Choroid plexus epithelial cell (primary cell): ENCODE data around the gene MSANTD1.

Experiments used
- DNase-seq: peaks from one replicate; pipeline ENCODE4 v3.0.0-alpha.2; 2010; ENCODE audit warnings: low read depth
- H3K4me3 ChIP-seq: 2 replicates; pipeline ENCODE4 v1.5.1; 2011; ENCODE audit warnings: low read depth, mild to moderate bottlenecking, control low read depth, low read length, moderate library complexity
- CTCF ChIP-seq: conservative IDR thresholded peaks from 2 replicates; pipeline ENCODE4 v1.5.1; 2011; ENCODE audit warnings: low read depth, mild to moderate bottlenecking, control low read depth, inconsistent platforms, low read length, moderate library complexity

MSANTD1 gene

DNA sequence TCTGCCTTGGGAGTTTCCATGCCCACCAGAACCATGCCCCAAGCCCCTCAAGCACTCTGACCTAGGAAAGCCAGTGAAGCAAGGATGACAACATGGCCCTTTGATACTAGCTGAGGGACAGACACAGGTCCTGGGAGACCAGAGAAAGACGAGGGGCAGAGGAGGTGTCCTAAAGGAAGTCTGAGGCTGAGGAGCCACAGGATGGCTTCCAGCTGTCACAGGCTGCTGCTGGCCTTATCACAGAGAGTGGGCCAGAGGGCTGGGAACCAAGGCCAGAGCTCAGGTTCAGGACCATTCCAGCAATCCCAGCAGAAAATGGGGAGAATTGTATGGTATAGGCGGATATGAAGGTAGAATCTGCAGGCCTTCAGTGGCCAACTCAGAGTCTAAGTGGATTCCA, 31.7 kb upstream of the MSANTD1 start:
- TF ChIP-seq CTCF, result no peak
- DNase-seq, result no peak
- no peak overlapping the region for H3K4me3 ChIP-seq

- no peak for DNase-seq
Observed at GRCh38 chr4:3217771-3218170, 31.2 kb upstream of the MSANTD1 start.

DNA sequence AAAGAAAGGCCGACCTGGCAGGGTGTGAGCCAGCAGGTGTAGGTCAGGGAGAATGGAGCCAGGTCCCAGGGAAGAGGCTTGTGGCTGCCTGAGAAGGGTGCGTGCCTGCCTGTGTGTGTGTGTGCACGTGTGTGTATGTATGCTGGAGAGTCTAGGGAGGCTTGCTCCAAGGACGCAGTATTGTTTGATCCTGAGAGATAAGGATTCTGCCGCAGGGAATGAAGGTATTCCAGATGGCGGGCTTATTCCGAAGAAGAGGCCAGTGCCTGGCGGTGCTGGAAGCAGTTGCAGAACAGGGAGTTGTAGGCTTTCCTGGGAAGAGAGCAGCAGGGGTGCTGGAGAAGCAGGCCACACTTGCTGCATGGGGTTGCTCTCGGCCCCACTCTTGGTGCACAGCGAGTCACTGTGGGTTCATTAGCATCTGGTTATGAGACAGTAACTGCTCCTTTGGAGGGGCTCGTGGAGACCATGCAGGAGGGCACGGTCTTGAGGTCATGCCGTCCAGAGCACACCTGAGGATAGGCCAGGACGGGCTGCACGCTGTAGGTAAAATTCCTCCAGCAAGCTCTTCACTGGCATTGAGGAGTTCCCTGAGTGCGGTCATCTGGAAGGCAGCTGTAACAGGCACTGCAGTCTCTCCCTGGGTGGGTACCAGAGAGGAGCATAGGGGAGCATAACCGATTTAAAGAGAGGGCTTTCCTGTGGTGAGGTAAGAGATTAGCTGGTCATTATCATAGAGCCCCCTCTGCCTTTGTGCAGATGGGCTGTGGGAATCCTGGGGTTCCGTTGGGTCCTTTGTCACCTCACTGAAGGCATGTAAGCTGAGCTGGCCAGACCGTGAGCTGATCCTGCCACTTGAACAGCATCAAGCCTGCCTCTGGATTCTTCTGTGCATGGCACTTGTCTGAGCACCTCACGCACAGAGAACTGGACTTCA, 29.9 kb upstream of the MSANTD1 start:
- no peak for TF ChIP-seq CTCF
- no peak for DNase-seq
- no peak overlapping the region for H3K4me3 ChIP-seq

More at GRCh38 chr4:3217771-3218170, 31.2 kb upstream of the MSANTD1 start:
- H3K4me3 ChIP-seq, result no peak overlapping the region
- TF ChIP-seq CTCF, result no peak

DNA sequence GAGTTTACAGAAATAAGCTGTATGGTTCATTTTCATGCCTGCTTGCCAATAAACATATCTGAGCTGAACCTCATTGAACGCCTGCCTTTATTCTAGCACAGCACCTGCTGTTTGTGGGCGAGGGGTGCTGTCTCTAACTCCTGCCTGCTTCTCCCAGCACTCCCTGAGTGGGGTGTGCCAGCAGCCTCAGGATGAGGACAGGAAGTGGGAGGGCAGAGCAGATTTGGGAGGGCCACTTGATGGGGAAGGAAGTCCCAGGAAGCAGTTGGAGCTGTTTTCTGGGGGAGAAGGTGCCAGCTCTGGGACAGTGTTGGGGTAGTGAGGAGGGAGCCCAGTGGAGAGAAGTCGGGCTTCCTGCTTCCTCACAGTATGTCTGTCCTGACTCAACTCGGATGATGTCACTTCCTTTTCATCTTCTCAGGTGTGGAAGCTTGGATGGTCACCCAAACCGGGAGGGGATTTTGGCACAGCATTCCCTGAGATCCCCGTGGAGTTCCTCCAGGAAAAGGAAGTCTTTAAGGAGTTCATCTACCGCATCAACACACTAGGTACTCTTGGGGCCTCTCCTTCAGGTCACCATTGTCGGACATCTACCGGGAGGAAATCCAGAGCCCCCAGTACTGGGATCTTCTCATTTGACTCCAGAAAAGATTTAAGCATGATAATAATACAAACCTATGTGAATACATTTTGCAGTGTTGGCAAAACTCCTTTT, 29.0 kb upstream of the MSANTD1 start:
- no peak for TF ChIP-seq CTCF
- no peak overlapping the region for H3K4me3 ChIP-seq
- DNase-seq, result no peak

DNA sequence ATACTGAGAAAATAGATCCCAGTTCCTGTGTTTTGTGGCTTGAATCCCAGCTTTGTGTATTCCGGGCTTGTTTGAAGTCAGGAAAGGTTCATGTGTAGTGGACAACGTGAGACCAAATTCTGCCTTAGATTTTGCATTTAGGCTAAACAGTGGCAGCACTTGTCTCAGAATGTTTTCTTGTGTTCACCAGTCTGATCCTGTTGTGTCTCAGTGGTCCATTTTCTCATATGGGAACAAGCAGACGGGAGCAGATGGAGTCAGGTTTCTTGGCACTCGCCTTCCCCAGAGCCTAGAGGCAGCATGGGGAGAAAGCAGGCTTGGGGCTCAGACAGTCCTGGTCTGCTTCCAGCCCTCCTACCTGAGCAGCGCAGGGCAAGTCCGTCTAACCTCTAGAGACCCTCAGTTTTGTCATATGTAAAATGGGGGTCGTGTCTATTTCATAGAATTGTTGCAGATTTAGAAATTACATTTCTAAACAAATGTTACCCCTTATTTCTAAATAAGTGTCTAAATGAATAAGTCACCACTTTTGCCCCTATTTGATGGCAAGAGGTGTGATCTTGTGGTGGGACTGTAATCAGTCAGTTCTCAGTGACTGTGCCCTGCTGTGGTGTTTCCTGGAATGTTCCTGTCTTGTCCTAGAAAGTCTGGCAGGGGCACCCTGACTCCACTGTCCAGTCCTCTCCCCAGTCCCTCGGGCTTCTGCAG, 28.3 kb upstream of the MSANTD1 start:
- H3K4me3 ChIP-seq, result no peak overlapping the region
- no peak for TF ChIP-seq CTCF
- DNase-seq, result no peak

DNA sequence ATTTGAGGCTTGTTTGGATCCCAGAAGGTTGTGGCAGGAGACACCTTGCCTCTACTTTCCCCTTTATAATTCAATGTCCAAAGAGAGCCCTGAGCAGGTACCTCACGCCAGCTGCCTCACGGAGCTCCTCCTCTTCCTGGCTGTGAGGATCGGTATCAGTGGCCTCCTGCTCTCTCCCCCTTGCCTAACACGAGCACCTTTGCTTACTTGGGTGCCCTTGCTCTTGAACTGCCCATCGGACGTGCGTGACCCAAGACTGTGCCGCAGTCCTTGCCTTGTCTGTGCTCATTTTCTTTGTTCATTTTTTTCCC, 27.8 kb upstream of the MSANTD1 start:
- no peak for DNase-seq
- no peak overlapping the region for H3K4me3 ChIP-seq
- TF ChIP-seq CTCF, result no peak
